ENCODE measurements around the gene MMP11. TPM values are rescaled to one million over a fixed set of nuclear protein-coding genes. Genes with fewer than 3 reads are reported as not detected.

The MMP11 gene
- total and polyA plus RNA-seq, 12 donors, result 0.44 to 7.4 (median 4.3) TPM

- TF ChIP-seq POLR2A (IDR thresholded peaks at IDR 0.05) (no peak), CTCF (IDR thresholded peaks at IDR 0.05) (no peak)
- Histone ChIP-seq H3K4me1 (replicated peaks in 1 of 2) (peaks cover 41 to 48% of the 10 kb centered on the region in 2 donors), H3K27me3 (no peaks in the 10 kb centered on the region), H3K4me3 (no peak overlapping the region), H3K36me3 (replicated peaks in 1 of 2) (peaks cover 0 to 45% of the 10 kb centered on the region in 2 donors), H3K9me3 (replicated peaks in 1 of 3) (no peaks in the 10 kb centered on the region), H3K27ac (peak overlapping the region in 4 of 5 donors; percentile 7 to 67 (median 54))
- 80 to 85% (median 82%) methylated on average over 23 to 25 of the region's 25 CpGs for WGBS, 4 donors
- intact Hi-C loops (cut with DNase I), result no loop called here
- no peak for DNase-seq
Observed at GRCh38 chr22:23791738-23792645, 19.3 kb downstream of the MMP11 start.

- Histone ChIP-seq H3K4me3 (no peak overlapping the region), H3K27me3 (no peaks in the 10 kb centered on the region), H3K4me1 (replicated peaks in 1 of 2) (peaks cover 33 to 39% of the 10 kb centered on the region in 2 donors), H3K27ac (no peak overlapping the region), H3K9me3 (replicated peaks in 1 of 3) (no peaks in the 10 kb centered on the region), H3K36me3 (replicated peaks in 1 of 2) (peaks cover 0 to 51% of the 10 kb centered on the region in 2 donors)
- intact Hi-C loops (cut with DNase I), result no loop called here
- TF ChIP-seq CTCF (IDR thresholded peaks at IDR 0.05) (no peak), POLR2A (IDR thresholded peaks at IDR 0.05) (no peak)
- 76 to 86% (median 81%) methylated on average over 8 of the region's 8 CpGs for WGBS, 4 donors
- DNase-seq, result no peak
Observed at GRCh38 chr22:23793326-23793725, 20.7 kb downstream of the MMP11 start.

- WGBS, 4 donors, result 71 to 88% (median 80%) methylated on average over 4 to 5 of the region's 5 CpGs
- Histone ChIP-seq H3K27me3 (no peaks in the 10 kb centered on the region), H3K4me1 (replicated peaks in 1 of 2) (peaks cover 7% of the 10 kb centered on the region in 2 donors), H3K4me3 (no peak overlapping the region), H3K9me3 (replicated peaks in 1 of 3) (no peaks in the 10 kb centered on the region), H3K27ac (no peak overlapping the region), H3K36me3 (replicated peaks in 1 of 2) (peaks cover 0 to 77% of the 10 kb centered on the region in 2 donors)
- TF ChIP-seq CTCF (IDR thresholded peaks at IDR 0.05) (no peak), POLR2A (IDR thresholded peaks at IDR 0.05) (no peak)
- DNase-seq, result no peak
- intact Hi-C loops (cut with DNase I), result no loop called here
Observed at GRCh38 chr22:23796461-23796860, 23.8 kb downstream of the MMP11 start.

- intact Hi-C loops (cut with DNase I), result no loop called here
- TF ChIP-seq CTCF (IDR thresholded peaks at IDR 0.05) (no peak), POLR2A (IDR thresholded peaks at IDR 0.05) (no peak)
- DNase-seq, result no peak
- H3K4me1 ChIP-seq (replicated peaks in 1 of 2), result no peaks in the 10 kb centered on the region
- 92 to 96% (median 93%) methylated on average over 12 to 18 of the region's 18 CpGs for WGBS, 4 donors
- peaks cover 0 to 82% of the 10 kb centered on the region in 2 donors for H3K36me3 ChIP-seq (replicated peaks in 1 of 2)
- H3K9me3 ChIP-seq (replicated peaks in 1 of 3), result no peaks in the 10 kb centered on the region
- no peaks in the 10 kb centered on the region for H3K27me3 ChIP-seq
- H3K4me3 ChIP-seq, result no peak overlapping the region
- H3K27ac ChIP-seq, result no peak overlapping the region
Observed at GRCh38 chr22:23800297-23801237, 27.9 kb downstream of the MMP11 start.
